Globus pallidus (tissue), 1 donor: ENCODE results near the gene CGN.

Experiments
- DNase-seq: peaks from one replicate; pipeline ENCODE4 v3.0.0-alpha.2; 2015; ENCODE audit warnings: low spot score

Gene CGN

GRCh38 chr1:151553659-151554058, 42.5 kb downstream of the CGN start:
- DNase-seq = no peak

GRCh38 chr1:151556052-151556451, 44.9 kb downstream of the CGN start:
- DNase-seq = no peak

- DNase-seq = no peak
These were observed 51.5 kb downstream of the CGN start for GRCh38 chr1:151562661-151563060.

DNA sequence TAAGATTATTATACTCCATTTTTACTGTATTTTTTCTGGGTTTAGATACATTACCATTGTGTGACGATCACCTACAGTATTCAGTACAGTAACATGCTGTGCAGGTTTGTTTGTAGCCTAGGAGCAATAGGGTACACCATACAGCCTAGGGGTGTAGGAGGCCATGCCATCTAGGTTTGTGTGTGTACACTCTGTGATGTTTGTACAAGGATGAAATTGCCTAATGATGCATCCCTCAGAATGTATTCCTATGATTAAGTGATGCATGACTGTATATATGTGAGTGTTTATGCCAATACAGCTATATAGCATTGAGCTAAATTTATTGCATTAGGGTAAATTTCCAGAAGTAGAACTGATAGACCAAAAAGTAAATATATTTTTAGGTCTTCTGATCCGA, 52.2 kb downstream of the CGN start:
- DNase-seq = no peak

DNA sequence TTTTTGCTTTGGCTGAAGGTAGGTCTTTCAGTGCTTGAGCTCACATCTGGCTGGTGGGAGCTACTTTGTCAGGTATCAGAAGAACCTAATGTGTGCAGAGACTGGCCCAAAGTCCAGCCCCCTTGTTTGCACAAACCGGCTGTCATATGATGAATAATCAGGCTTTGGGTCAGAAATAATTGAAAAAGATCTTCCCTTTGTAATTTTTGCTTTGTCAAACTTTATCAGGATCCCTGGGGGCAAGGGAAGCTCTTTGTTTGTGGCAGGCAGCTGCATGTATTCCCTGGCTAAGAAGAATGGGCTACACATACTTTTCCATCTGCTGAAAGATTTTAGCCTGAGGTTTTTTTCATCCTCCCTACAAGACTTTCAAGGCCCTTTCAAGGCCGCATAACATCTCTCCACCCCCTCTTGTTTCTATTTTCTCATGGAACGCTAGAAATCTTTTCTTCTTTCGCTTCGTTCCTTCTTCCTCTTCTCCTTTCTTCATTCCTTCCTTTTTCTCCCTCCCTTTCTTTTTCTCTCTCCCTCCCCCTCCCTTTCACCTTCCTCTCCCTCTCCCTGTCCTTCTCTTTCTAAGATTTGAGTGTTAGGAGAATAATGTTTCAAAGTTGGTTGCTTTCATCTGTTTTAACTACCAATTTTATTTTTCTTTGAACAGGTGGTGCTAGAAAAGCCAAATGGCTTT, 54.5 kb downstream of the CGN start:
- DNase-seq = no peak

GRCh38 chr1:151568626-151569088, 57.5 kb downstream of the CGN start:
- DNase-seq = no peak

DNA sequence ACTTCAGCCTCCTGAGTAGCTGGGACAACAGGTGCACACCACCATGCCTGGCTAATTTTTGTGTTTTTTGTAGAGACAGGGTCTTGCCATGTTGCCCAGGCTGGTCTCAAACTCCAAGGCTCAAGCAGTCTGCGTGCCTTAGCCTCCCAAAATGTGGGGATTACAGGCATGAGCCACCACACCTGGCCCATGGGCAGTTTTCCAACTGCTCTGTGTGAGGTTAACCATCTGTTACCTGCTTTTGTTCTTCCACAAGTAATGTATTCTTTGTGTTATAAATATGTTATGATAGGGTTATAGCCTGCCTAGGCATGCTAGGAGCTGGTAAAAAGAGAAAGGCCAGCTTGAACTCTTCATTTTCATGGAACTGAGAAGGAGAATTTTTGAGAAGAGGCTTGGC, 59.6 kb downstream of the CGN start:
- no peak for DNase-seq

- no peak for DNase-seq
These were observed 63.7 kb downstream of the CGN start for GRCh38 chr1:151574575-151575529.

GRCh38 chr1:151577173-151577572, 66.0 kb downstream of the CGN start:
- DNase-seq = no peak

DNA sequence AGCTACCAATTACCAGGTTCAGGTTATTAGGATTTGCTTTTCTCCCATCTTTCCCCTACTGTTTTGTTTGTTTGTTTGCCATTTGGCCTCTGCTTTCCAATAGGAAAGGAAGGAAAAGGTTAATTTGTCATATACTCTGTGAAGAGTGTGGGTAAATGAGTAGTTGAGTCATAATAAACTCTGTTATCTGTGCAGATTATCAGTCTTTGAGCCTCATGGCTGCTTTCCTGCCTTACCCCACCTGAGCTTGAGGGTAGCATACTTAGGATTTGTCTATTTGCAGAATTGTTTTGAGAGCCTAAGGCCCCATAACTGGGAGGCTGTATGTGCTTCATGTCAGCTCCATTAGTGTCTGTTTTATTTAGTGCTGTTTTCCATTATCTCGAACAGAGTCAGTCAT, 67.8 kb downstream of the CGN start:
- DNase-seq = no peak

- no peak for DNase-seq
These were observed 68.4 kb downstream of the CGN start for GRCh38 chr1:151579436-151580225.

GRCh38 chr1:151581451-151581850, 70.3 kb downstream of the CGN start:
- no peak for DNase-seq

- DNase-seq = no peak
These were observed 70.7 kb downstream of the CGN start for GRCh38 chr1:151581921-151582320.

- peak; percentile 17 for DNase-seq
These were observed 72.6 kb downstream of the CGN start for GRCh38 chr1:151583796-151584195.

DNA sequence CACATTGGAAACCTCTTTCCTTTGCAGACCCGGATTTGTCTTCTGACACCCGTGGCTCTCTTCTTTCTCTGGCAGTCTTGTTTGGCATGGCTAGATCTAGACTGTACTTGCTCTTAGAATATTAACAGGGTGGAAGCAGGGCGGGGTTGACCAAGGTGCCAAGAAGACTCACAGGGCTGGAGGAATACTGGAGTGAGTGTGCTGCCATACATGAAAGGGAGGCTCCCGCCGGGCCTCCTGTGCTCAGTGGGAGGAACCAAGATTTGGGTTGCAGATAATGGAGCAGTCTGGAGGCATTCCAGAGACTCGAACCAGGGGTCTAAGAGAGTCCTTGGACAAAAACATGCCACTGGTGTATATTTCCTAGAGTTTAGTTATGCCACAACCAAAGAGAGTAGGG, 73.1 kb downstream of the CGN start:
- peak; percentile 7 for DNase-seq

DNA sequence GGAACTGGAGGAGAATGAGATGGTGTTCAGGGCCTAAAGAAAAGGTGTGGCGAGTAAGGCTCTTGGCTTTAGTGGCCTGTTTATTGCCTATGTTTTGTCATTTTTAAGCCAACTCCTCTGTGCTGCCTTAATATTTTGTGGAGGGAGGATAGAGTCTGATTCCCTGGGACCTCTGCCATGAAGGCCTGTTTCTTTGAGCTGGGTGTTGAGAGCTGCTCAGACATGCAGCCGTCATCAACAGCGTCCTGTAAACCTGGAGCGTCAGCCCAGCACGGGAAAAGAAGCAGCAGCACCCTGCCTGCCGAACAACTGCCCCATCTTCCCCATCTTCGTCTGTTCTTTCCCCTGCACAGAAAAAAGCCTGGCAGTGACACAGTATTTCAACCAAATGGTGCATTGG, 73.6 kb downstream of the CGN start:
- no peak for DNase-seq

- DNase-seq = no peak
These were observed 74.4 kb downstream of the CGN start for GRCh38 chr1:151585622-151586021.
